ENCODE data around the gene PRKN. TPM values are rescaled to one million over a fixed set of nuclear protein-coding genes. Genes with fewer than 3 reads are reported as not detected.

Gene PRKN
- total RNA-seq, 1 experiment from 2014 or later, result 0.46 TPM

DNA sequence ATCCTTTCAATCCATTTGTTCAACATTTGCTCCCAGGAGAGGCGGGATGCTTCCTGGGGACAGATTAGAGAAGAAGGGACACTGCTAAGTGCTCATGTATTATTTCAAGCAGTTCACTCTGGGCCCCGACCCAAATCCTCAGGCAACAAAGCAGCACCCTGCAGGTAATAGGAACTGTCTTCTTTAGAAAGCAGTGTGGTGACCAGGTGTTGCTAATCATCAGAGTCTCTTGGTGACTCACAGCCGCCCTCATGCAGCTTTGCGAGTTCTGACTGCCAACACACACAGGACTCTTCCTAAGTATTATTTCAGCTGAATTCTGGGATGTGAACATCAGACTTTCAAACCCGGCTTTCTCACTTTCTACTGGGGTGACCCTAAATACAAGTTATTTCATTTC is 356.4 kb downstream of the PRKN start:
- no peak for ATAC-seq
- CTCF ChIA-PET, result no interaction called here
- H3K27ac ChIP-seq (ENCODE audit: low read length), result no peak overlapping the region
- intact Hi-C loops (cut with micrococcal nuclease; ENCODE audit: unreplicated experiment) (no loop called here), in situ Hi-C loops (cut with HindIII; ENCODE audit: low pct_unique_long_range_greater_than_20kb, low sequenced_read_pairs) (no loop called here)
- no TSS peak for BruUV-seq (replicated peaks)
- POLR2A ChIA-PET, result no interaction called here
- DNase-seq (ENCODE audit: low read depth, low spot score), result no peak
- H3K27me3 ChIP-seq (ENCODE audit: control insufficient read depth, insufficient read depth, low read length), result no peaks in the 10 kb centered on the region
- no peaks in the 10 kb centered on the region for H3K9me3 ChIP-seq (ENCODE audit: control insufficient read depth, insufficient read depth, low read depth, low read length)
- H3K4me3 ChIP-seq (ENCODE audit: low read depth in 2 of 2, low read length in 2 of 2), result no peak overlapping the region
- no peaks in the 10 kb centered on the region for H3K4me1 ChIP-seq (ENCODE audit: control insufficient read depth, insufficient read depth, low read length)
- H3K36me3 ChIP-seq (ENCODE audit: control insufficient read depth, insufficient read depth, low read length), result no peaks in the 10 kb centered on the region
- no peak for TF ChIP-seq SIN3A (IDR thresholded peaks at IDR 0.05; ENCODE audit: borderline replicate concordance, insufficient read depth, low read depth, low read length)
- no peak for TF ChIP-seq POLR2AphosphoS5 (IDR thresholded peaks at IDR 0.05; ENCODE audit: low read depth, low read length)
- TF ChIP-seq TCF7L2 (IDR thresholded peaks at IDR 0.05; ENCODE audit: low read depth, low read length), result no peak
- TF ChIP-seq, protein P1, sequence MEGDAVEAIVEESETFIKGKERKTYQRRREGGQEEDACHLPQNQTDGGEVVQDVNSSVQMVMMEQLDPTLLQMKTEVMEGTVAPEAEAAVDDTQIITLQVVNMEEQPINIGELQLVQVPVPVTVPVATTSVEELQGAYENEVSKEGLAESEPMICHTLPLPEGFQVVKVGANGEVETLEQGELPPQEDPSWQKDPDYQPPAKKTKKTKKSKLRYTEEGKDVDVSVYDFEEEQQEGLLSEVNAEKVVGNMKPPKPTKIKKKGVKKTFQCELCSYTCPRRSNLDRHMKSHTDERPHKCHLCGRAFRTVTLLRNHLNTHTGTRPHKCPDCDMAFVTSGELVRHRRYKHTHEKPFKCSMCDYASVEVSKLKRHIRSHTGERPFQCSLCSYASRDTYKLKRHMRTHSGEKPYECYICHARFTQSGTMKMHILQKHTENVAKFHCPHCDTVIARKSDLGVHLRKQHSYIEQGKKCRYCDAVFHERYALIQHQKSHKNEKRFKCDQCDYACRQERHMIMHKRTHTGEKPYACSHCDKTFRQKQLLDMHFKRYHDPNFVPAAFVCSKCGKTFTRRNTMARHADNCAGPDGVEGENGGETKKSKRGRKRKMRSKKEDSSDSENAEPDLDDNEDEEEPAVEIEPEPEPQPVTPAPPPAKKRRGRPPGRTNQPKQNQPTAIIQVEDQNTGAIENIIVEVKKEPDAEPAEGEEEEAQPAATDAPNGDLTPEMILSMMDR (IDR thresholded peaks at IDR 0.05), result no peak
- TF ChIP-seq, protein P2, sequence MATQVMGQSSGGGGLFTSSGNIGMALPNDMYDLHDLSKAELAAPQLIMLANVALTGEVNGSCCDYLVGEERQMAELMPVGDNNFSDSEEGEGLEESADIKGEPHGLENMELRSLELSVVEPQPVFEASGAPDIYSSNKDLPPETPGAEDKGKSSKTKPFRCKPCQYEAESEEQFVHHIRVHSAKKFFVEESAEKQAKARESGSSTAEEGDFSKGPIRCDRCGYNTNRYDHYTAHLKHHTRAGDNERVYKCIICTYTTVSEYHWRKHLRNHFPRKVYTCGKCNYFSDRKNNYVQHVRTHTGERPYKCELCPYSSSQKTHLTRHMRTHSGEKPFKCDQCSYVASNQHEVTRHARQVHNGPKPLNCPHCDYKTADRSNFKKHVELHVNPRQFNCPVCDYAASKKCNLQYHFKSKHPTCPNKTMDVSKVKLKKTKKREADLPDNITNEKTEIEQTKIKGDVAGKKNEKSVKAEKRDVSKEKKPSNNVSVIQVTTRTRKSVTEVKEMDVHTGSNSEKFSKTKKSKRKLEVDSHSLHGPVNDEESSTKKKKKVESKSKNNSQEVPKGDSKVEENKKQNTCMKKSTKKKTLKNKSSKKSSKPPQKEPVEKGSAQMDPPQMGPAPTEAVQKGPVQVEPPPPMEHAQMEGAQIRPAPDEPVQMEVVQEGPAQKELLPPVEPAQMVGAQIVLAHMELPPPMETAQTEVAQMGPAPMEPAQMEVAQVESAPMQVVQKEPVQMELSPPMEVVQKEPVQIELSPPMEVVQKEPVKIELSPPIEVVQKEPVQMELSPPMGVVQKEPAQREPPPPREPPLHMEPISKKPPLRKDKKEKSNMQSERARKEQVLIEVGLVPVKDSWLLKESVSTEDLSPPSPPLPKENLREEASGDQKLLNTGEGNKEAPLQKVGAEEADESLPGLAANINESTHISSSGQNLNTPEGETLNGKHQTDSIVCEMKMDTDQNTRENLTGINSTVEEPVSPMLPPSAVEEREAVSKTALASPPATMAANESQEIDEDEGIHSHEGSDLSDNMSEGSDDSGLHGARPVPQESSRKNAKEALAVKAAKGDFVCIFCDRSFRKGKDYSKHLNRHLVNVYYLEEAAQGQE (IDR thresholded peaks at IDR 0.05; ENCODE audit: insufficient read depth in 1 of 2, low read depth in 2 of 2, low read length in 1 of 2), result no peak

DNA sequence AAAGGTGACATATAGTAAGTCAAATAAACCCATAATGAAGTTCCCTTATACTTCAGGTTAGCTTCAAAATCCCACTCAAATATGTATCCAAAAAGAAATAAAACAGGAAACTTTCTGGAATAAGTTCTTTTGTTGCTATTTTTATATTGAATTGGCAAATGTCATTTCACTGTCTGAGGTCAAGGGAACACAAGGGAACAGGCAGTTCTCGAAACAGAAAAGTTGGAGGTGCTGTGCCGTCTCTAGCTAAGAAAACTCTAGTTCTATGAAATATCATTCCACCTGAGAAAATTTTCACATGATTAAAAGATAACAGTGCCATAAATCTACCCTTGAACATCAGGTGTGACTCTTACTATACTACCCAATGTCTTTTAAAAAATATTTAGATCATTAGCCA is 358.5 kb downstream of the PRKN start:
- CTCF ChIA-PET, result no interaction called here
- Histone ChIP-seq H3K4me1 (ENCODE audit: control insufficient read depth, insufficient read depth, low read length) (no peaks in the 10 kb centered on the region), H3K9me3 (ENCODE audit: control insufficient read depth, insufficient read depth, low read depth, low read length) (no peaks in the 10 kb centered on the region), H3K36me3 (ENCODE audit: control insufficient read depth, insufficient read depth, low read length) (no peaks in the 10 kb centered on the region), H3K27me3 (ENCODE audit: control insufficient read depth, insufficient read depth, low read length) (no peaks in the 10 kb centered on the region), H3K27ac (ENCODE audit: low read length) (no peak overlapping the region), H3K4me3 (ENCODE audit: low read depth in 2 of 2, low read length in 2 of 2) (no peak overlapping the region)
- in situ Hi-C loops (cut with HindIII; ENCODE audit: low pct_unique_long_range_greater_than_20kb, low sequenced_read_pairs), result no loop called here
- POLR2A ChIA-PET, result no interaction called here
- TF ChIP-seq TCF7L2 (IDR thresholded peaks at IDR 0.05; ENCODE audit: low read depth, low read length), result no peak
- TF ChIP-seq, protein P1 (IDR thresholded peaks at IDR 0.05), result no peak
- TF ChIP-seq SIN3A (IDR thresholded peaks at IDR 0.05; ENCODE audit: borderline replicate concordance, insufficient read depth, low read depth, low read length), result no peak
- TF ChIP-seq, protein P2 (IDR thresholded peaks at IDR 0.05; ENCODE audit: insufficient read depth in 1 of 2, low read depth in 2 of 2, low read length in 1 of 2), result no peak
- no peak for TF ChIP-seq POLR2AphosphoS5 (IDR thresholded peaks at IDR 0.05; ENCODE audit: low read depth, low read length)
- DNase-seq (ENCODE audit: low read depth, low spot score) (no peak), ATAC-seq (no peak)
- BruUV-seq (replicated peaks), result no TSS peak
- intact Hi-C loops (cut with micrococcal nuclease; ENCODE audit: unreplicated experiment), result no loop called here
